Bronchial epithelial cell (primary cell): ENCODE results near the gene STK38L. TPM values are rescaled to one million over a fixed set of nuclear protein-coding genes. Genes with fewer than 3 reads are reported as not detected.

ENCODE experiments used
- DNase-seq: peaks from one replicate; pipeline ENCODE4 v3.0.0-alpha.2; 2010; ENCODE audit warnings: low read depth
- FAIRE-seq: peaks from 2 replicates; lab custom pipeline; 2011; peaks lifted over from hg19 to GRCh38; lab: Jason Lieb, UNC
- H3K27me3 ChIP-seq: 2 replicates; pipeline ENCODE4 v1.5.1; 2011; ENCODE audit warnings: low read length; ENCODE audit not compliant: control insufficient read depth, insufficient read depth
- H3K36me3 ChIP-seq: 2 replicates; pipeline ENCODE4 v1.5.1; 2011; ENCODE audit warnings: low read length; ENCODE audit not compliant: control insufficient read depth, insufficient read depth
- H3K4me3 ChIP-seq: 2 replicates; pipeline ENCODE4 v1.5.1; 2011; ENCODE audit warnings: mild to moderate bottlenecking, low read depth, low read length, control low read depth
- total RNA-seq: library from RNA; depleted of rRNA; stranded (reverse); fragments of >200 nt; gene quantifications from 2 replicates; pipeline ENCODE4 v1.2.1, GENCODE V29; 2014
- TF ChIP-seq, protein P1 (sequence below): IDR thresholded peaks from 2 replicates; pipeline ENCODE4 v1.5.1; 2011; ENCODE audit warnings: mild to moderate bottlenecking, moderate library complexity, low read length, control low read depth, inconsistent platforms; ENCODE audit not compliant: insufficient read depth, severe bottlenecking

STK38L gene
- total RNA-seq, 1 donor from 2014 or later: 25.0 TPM

DNA sequence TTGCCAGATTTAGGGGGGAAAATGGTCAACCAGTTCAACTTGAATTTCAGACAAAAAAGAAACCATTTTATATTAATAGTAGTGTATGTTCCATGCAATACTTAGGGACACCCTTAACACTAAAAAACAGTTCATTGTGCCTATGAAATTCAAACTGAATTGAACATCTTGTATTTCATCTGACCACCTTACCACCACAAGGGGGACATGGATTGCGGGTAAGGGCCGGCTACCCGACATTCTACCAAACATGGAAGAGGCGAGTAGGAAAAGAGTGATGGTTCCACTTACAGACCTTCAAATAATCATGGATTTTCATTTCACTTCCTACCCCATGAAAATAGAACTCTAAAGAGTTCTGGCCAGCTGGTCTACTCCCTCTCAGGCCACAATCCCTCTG is 10.3 kb upstream of the STK38L start:
- no peak for FAIRE-seq
- TF ChIP-seq, protein P1, sequence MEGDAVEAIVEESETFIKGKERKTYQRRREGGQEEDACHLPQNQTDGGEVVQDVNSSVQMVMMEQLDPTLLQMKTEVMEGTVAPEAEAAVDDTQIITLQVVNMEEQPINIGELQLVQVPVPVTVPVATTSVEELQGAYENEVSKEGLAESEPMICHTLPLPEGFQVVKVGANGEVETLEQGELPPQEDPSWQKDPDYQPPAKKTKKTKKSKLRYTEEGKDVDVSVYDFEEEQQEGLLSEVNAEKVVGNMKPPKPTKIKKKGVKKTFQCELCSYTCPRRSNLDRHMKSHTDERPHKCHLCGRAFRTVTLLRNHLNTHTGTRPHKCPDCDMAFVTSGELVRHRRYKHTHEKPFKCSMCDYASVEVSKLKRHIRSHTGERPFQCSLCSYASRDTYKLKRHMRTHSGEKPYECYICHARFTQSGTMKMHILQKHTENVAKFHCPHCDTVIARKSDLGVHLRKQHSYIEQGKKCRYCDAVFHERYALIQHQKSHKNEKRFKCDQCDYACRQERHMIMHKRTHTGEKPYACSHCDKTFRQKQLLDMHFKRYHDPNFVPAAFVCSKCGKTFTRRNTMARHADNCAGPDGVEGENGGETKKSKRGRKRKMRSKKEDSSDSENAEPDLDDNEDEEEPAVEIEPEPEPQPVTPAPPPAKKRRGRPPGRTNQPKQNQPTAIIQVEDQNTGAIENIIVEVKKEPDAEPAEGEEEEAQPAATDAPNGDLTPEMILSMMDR: no peak
- DNase-seq: no peak
- Histone ChIP-seq H3K36me3 (no peaks in the 10 kb centered on the region), H3K27me3 (no peaks in the 10 kb centered on the region), H3K4me3 (no peak overlapping the region)

DNA sequence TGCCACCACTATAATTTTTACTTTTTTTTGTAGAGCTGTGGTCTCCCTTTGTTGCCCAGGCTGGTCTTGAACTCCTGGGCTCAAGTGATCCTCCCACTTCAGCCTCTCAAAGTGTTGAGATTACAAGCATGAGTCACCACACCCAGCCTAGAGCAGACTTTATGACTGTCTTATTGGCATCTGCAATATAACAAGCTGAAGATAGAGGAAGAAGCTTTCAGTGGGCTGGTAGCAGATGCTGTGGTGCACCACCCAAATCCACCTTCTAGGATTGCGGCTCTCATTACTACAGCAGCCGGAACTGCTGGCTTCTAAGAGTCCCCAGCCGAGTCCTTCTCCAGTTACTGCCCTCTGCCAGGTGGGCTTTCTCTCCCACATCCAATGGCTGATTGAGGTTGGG is 7.6 kb upstream of the STK38L start:
- H3K4me3 ChIP-seq: no peak overlapping the region
- FAIRE-seq: no peak
- H3K27me3 ChIP-seq: no peaks in the 10 kb centered on the region
- TF ChIP-seq, protein P1: no peak
- DNase-seq: peak; percentile 41
- H3K36me3 ChIP-seq: no peaks in the 10 kb centered on the region

DNA sequence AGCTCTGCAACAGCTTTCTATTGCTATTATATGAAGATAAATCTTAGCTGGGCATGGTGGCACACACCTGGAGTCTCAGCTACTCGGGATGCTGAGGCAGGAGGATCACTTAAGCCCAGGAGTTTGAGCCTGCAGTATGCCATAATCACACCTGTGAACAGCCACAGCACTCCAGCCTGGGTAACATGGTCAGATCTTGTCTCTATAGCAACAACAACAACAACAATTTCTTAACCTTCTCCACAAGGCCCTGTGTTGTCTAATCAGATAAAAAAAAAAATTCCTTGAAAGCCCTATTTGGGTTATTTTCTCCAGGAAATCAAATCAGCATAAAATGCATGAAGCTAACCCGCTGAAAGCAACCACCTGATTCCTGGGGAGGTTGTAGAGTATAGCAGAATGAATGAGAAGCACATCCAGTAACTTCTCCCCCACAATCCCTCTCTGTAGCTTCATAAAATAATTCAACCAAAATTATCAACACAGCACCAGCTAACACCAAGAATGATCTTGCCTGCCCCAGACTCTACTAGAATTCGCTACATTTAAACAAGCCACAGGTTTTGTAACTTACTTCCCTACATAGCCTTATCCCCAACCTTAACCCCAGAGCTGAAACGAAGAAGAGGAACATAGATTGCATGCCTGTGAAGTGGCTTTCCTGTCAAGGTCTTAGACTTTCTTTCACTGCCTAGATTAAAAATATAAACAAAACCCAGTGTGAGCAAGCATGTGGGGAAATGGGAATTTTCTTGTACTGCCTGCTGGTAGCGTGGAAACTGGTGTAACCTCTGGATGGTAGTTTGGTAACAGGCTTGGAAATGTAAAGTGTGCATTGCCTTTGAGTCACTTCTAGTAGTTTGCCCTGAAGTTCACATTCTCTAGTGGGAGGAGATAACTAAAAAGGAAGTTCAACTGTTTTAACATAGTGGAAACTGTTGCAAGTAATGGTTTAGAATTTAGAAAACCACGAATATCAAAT is 6.0 kb upstream of the STK38L start:
- DNase-seq (peak; percentile 20), FAIRE-seq (no peak)
- TF ChIP-seq, protein P1: no peak
- Histone ChIP-seq H3K4me3 (no peak overlapping the region), H3K36me3 (no peaks in the 10 kb centered on the region), H3K27me3 (no peaks in the 10 kb centered on the region)

DNA sequence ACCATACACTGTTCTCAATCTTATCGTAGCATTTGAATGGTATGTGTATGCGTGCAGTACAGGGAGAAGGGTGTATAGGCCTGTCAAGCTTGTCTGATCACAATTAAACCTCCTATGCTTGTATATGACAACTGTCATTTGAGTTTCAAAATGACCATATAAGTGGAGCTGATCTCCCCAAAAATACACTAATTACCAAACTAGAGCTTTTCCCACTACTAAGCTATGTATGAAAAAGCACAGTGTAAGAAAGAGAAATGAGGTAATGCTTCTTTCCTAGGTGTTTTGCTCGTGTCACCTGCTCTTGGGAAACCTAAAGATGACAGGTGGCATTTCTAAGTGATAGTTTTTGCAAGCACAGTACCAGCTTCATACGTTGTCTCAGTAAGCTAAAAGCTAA is 1.1 kb upstream of the STK38L start:
- H3K4me3 ChIP-seq: no peak overlapping the region
- H3K27me3 ChIP-seq: no peaks in the 10 kb centered on the region
- FAIRE-seq: no peak
- no peak for DNase-seq
- TF ChIP-seq, protein P1: no peak
- no peaks in the 10 kb centered on the region for H3K36me3 ChIP-seq

DNA sequence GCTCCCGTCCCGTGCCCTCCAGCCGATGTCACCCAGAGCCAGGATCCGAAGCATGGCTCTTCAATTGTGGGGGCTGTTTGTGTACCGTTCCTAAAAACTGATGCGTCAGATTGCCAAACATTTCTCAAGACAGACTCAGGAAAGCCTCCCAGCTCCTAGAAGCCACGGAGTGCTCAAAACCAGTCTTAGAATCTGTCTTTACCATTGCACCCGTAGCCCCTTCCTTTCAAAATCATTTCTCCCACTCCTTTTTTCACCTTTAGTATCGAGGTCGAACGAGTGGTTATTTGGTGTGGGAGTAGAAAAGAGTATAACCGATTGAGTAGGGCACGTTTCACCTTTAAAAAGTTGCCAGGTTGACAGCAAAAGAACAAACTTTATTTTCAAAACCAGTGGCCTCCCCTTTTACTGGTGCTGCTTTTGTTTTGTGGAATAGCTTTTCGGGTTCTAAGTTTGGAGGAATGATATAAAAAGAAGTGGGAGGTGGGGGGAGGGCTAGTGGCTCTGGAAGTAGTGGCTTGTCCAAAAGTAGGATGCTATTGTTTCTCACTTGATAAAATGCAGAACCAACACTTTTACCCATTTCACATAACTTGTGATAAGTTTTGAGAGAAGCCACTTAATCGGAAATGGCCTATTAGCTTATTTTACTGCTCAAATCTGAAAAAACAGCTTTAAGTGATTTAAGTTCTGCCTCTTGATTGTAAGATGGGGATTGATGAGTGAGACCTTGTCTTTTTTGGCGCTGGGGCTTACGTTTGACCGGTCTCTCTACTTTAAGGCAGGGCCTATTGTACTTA is 803 bp downstream of the STK38L start:
- FAIRE-seq (no peak), DNase-seq (peak; percentile 55)
- Histone ChIP-seq H3K27me3 (no peaks in the 10 kb centered on the region), H3K4me3 (peak overlapping the region; percentile 88), H3K36me3 (no peaks in the 10 kb centered on the region)
- TF ChIP-seq, protein P1: no peak
